Liver (tissue), 9 donors: ENCODE measurements around the gene SLC2A1. TPM values are rescaled to one million over a fixed set of nuclear protein-coding genes. Genes with fewer than 3 reads are reported as not detected.

ENCODE experiments used
- DNase-seq: peaks from one replicate; pipeline ENCODE4 v3.0.0-alpha.2; 2017; ENCODE audit warnings: low spot score
- H3K27ac ChIP-seq, 2 donors: one replicate each; pipeline ENCODE4 v1.7.0; 2013; ENCODE audit warnings: inconsistent platforms in 2 of 2, low read length in 2 of 2, control low read depth in 1 of 2, low read depth in 1 of 2, mild to moderate bottlenecking in 1 of 2
- H3K27me3 ChIP-seq, 4 donors: one replicate each; pipeline versions ENCODE4 v1.6.1 to v1.7.0; 2013; ENCODE audit warnings: low read length in 3 of 4, inconsistent platforms in 1 of 4, mild to moderate bottlenecking in 1 of 4, moderate library complexity in 1 of 4; ENCODE audit not compliant: control insufficient read depth in 4 of 4, insufficient read depth in 4 of 4
- H3K36me3 ChIP-seq, 4 donors: one replicate each; pipeline versions ENCODE4 v1.6.1 to v1.7.0; 2013; ENCODE audit warnings: low read length in 3 of 4, mild to moderate bottlenecking in 3 of 4, low read depth in 1 of 4, moderate library complexity in 1 of 4; ENCODE audit not compliant: control insufficient read depth in 4 of 4, insufficient read depth in 3 of 4
- H3K4me1 ChIP-seq, 4 donors: one replicate each; pipeline versions ENCODE4 v1.6.1 to v1.7.0; 2013; ENCODE audit warnings: low read length in 3 of 4, mild to moderate bottlenecking in 3 of 4, moderate library complexity in 1 of 4; ENCODE audit not compliant: control insufficient read depth in 4 of 4, insufficient read depth in 4 of 4
- H3K4me3 ChIP-seq, 3 donors: one replicate each; pipeline versions ENCODE4 v1.6.1 to v1.7.0; 2013; ENCODE audit warnings: low read length in 3 of 3, control low read depth in 1 of 3, low read depth in 1 of 3, mild to moderate bottlenecking in 1 of 3
- H3K9ac ChIP-seq, 2 donors: one replicate each; pipeline ENCODE4 v1.7.0; 2013; ENCODE audit warnings: low read length in 2 of 2, mild to moderate bottlenecking in 2 of 2, moderate library complexity in 2 of 2, control low read depth in 1 of 2, low read depth in 1 of 2
- H3K9me3 ChIP-seq, 4 donors: one replicate each; pipeline versions ENCODE4 v1.6.1 to v1.7.0; 2013; ENCODE audit warnings: low read length in 3 of 4; ENCODE audit not compliant: control insufficient read depth in 4 of 4
- EGR1 ChIP-seq, 2 donors: IDR thresholded peaks; 2 replicates each; pipeline ENCODE4 v1.6.1; 2016 to 2018; ENCODE audit warnings: antibody characterized with exemption in 2 of 2, low read depth in 2 of 2
- FOXA1 ChIP-seq: IDR thresholded peaks from 2 replicates; pipeline ENCODE4 v1.6.1; 2016; ENCODE audit warnings: antibody characterized with exemption
- FOXA2 ChIP-seq: IDR thresholded peaks from 2 replicates; pipeline ENCODE4 v1.6.1; 2016; ENCODE audit warnings: antibody characterized with exemption
- GABPA ChIP-seq, 2 donors: IDR thresholded peaks in 1 of 2; conservative IDR thresholded peaks in 1 of 2; 2 replicates each; pipeline ENCODE4 v1.6.1; 2016; ENCODE audit warnings: antibody characterized with exemption in 2 of 2, mild to moderate bottlenecking in 1 of 2, moderate library complexity in 1 of 2
- HNF4G ChIP-seq: IDR thresholded peaks from 2 replicates; pipeline ENCODE4 v1.6.1; 2016; ENCODE audit warnings: antibody characterized with exemption
- NR2F2 ChIP-seq: IDR thresholded peaks from 2 replicates; pipeline ENCODE4 v1.6.1; 2016; ENCODE audit warnings: antibody characterized with exemption
- RAD21 ChIP-seq, 2 donors: IDR thresholded peaks; 2 replicates each; pipeline ENCODE4 v1.6.1; 2016; ENCODE audit warnings: antibody characterized with exemption in 2 of 2, mild to moderate bottlenecking in 2 of 2
- RXRA ChIP-seq, 2 donors: IDR thresholded peaks; 2 replicates each; pipeline ENCODE4 v1.6.1; 2017 to 2018; ENCODE audit warnings: antibody characterized with exemption in 2 of 2, mild to moderate bottlenecking in 1 of 2
- TAF1 ChIP-seq: conservative IDR thresholded peaks from 2 replicates; pipeline ENCODE4 v1.6.1; 2016; ENCODE audit warnings: antibody characterized with exemption, mild to moderate bottlenecking
- YY1 ChIP-seq: IDR thresholded peaks from 2 replicates; pipeline ENCODE4 v1.6.1; 2016; ENCODE audit warnings: antibody characterized with exemption, mild to moderate bottlenecking
- WGBS: extraction: QIAGEN DNeasy Blood & Tissue Kit; methylation state at CpG from one replicate; pipeline ENCODE4 v1.1.7; 2013; 5-methylcytosine and 5-hydroxymethylcytosine counted together
- polyA plus RNA-seq, 2 donors: library from polyadenylated mRNA; stranded (reverse) in 1 of 2; unstranded in 1 of 2; fragments of 200-250 nt in 1 of 2; fragments of >200 nt in 1 of 2; fragmentation: Nextera tagmentation in 1 of 2; extraction: Ambion mirVana in 1 of 2; gene quantifications; one replicate each; pipeline versions ENCODE4 v1.2.1 to v1.2.3, GENCODE V29; 2013 to 2015
- total RNA-seq, 2 donors: library from RNA; depleted of rRNA; stranded (reverse); fragments of >200 nt; gene quantifications; one replicate each; pipeline ENCODE4 v1.2.3, GENCODE V29; 2014
- TF ChIP-seq, protein P1 (sequence below): fragments of 150-350 bp; IDR thresholded peaks from 2 replicates; pipeline ENCODE4 v1.5.1; 2017; ENCODE audit warnings: improper control_type of control experiment, low read depth, low read length; ENCODE audit not compliant: missing input control
- TF ChIP-seq, protein P2 (sequence below): IDR thresholded peaks from 2 replicates; pipeline ENCODE4 v1.6.1; 2016; ENCODE audit warnings: antibody characterized with exemption, mild to moderate bottlenecking
- TF ChIP-seq, protein P3 (sequence below): IDR thresholded peaks from 2 replicates; pipeline ENCODE4 v1.6.1; 2016; ENCODE audit warnings: antibody characterized with exemption
- donor health status: healthy.
- donor health status: healthy.
- donor health status: healthy.
- donor health status: healthy.
- donor health status: healthy.

The SLC2A1 gene
- total and polyA plus RNA-seq, 4 donors, result 1.1 to 675 (median 3.0) TPM

DNA sequence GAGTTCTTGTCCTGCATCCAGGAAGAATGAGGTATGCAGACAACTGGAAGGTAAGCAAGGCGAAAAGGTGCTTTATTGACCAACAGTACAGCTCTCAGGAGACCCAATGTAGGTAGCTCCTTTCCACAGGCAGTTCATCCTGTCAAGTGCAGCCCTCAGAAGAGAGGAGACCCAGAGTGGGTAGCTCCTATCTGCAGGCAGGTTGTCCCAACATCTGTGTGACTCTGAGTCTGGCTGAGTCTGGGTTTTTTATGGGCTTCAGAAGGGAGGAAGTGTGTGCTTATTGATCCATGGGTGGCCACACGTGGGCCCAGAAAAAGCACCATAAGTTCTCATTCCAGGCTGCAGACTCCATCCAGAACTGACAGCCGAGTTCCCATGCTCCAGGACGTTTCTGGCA, 78.3 kb downstream of the SLC2A1 start:
- TF ChIP-seq HNF4G (no peak), RXRA (IDR thresholded peaks at IDR 0.05) (no peak), GABPA (IDR thresholded peaks at IDR 0.05 in 1 of 2, conservative IDR thresholded peaks at IDR 0.05 in 1 of 2) (no peak), FOXA1 (no peak), TAF1 (no peak), RAD21 (IDR thresholded peaks at IDR 0.05) (no peak), EGR1 (IDR thresholded peaks at IDR 0.05; ENCODE audit: low read depth in 2 of 2) (no peak)
- TF ChIP-seq, protein P1, sequence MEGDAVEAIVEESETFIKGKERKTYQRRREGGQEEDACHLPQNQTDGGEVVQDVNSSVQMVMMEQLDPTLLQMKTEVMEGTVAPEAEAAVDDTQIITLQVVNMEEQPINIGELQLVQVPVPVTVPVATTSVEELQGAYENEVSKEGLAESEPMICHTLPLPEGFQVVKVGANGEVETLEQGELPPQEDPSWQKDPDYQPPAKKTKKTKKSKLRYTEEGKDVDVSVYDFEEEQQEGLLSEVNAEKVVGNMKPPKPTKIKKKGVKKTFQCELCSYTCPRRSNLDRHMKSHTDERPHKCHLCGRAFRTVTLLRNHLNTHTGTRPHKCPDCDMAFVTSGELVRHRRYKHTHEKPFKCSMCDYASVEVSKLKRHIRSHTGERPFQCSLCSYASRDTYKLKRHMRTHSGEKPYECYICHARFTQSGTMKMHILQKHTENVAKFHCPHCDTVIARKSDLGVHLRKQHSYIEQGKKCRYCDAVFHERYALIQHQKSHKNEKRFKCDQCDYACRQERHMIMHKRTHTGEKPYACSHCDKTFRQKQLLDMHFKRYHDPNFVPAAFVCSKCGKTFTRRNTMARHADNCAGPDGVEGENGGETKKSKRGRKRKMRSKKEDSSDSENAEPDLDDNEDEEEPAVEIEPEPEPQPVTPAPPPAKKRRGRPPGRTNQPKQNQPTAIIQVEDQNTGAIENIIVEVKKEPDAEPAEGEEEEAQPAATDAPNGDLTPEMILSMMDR, result no peak
- TF ChIP-seq, protein P2, sequence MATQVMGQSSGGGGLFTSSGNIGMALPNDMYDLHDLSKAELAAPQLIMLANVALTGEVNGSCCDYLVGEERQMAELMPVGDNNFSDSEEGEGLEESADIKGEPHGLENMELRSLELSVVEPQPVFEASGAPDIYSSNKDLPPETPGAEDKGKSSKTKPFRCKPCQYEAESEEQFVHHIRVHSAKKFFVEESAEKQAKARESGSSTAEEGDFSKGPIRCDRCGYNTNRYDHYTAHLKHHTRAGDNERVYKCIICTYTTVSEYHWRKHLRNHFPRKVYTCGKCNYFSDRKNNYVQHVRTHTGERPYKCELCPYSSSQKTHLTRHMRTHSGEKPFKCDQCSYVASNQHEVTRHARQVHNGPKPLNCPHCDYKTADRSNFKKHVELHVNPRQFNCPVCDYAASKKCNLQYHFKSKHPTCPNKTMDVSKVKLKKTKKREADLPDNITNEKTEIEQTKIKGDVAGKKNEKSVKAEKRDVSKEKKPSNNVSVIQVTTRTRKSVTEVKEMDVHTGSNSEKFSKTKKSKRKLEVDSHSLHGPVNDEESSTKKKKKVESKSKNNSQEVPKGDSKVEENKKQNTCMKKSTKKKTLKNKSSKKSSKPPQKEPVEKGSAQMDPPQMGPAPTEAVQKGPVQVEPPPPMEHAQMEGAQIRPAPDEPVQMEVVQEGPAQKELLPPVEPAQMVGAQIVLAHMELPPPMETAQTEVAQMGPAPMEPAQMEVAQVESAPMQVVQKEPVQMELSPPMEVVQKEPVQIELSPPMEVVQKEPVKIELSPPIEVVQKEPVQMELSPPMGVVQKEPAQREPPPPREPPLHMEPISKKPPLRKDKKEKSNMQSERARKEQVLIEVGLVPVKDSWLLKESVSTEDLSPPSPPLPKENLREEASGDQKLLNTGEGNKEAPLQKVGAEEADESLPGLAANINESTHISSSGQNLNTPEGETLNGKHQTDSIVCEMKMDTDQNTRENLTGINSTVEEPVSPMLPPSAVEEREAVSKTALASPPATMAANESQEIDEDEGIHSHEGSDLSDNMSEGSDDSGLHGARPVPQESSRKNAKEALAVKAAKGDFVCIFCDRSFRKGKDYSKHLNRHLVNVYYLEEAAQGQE, result no peak
- Histone ChIP-seq H3K9me3 (no peaks in the 10 kb centered on the region), H3K27me3 (no peaks in the 10 kb centered on the region), H3K27ac (no peak overlapping the region), H3K36me3 (no peaks in the 10 kb centered on the region), H3K4me3 (no peak overlapping the region), H3K4me1 (peaks cover 0 to 11% (median 0%) of the 10 kb centered on the region in 4 donors), H3K9ac (no peak overlapping the region)
- WGBS, result 69% methylated on average over 4 of the region's 4 CpGs
- no peak for DNase-seq

DNA sequence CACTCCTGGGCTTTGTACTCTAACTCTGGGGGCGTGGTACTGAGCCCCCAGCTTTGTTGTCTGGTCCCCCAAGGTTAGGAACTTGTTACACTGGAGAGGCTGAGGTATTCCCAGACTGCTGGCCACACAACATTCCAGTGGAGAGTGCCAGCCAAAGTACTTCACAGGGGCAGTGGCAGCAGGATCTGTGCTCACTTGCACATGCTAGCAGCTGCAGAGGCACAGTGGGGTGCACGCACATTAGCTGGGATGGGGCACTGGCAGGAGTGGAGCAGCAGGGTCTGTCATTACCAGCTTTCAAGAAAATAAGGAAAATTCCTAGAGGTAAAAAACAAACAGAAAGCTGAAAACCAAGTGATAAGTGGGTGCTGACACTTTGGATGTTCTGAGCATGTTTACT, 81.3 kb downstream of the SLC2A1 start:
- H3K4me3 ChIP-seq, result no peak overlapping the region
- TF ChIP-seq, protein P1, result no peak
- no peak for TF ChIP-seq GABPA (IDR thresholded peaks at IDR 0.05 in 1 of 2, conservative IDR thresholded peaks at IDR 0.05 in 1 of 2)
- TF ChIP-seq FOXA2, result no peak
- TF ChIP-seq TAF1, result no peak
- TF ChIP-seq RXRA (IDR thresholded peaks at IDR 0.05), result no peak
- no peak for TF ChIP-seq YY1
- TF ChIP-seq FOXA1, result no peak
- TF ChIP-seq RAD21 (IDR thresholded peaks at IDR 0.05), result no peak
- TF ChIP-seq, protein P2, result no peak
- TF ChIP-seq, protein P3, sequence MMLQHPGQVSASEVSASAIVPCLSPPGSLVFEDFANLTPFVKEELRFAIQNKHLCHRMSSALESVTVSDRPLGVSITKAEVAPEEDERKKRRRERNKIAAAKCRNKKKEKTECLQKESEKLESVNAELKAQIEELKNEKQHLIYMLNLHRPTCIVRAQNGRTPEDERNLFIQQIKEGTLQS, result no peak
- TF ChIP-seq NR2F2, result no peak
- no peaks in the 10 kb centered on the region for H3K9me3 ChIP-seq
- H3K27me3 ChIP-seq, result no peaks in the 10 kb centered on the region
- no peaks in the 10 kb centered on the region for H3K36me3 ChIP-seq
- no peak overlapping the region for H3K9ac ChIP-seq
- no peak overlapping the region for H3K27ac ChIP-seq
- peaks cover 0 to 11% (median 0%) of the 10 kb centered on the region in 4 donors for H3K4me1 ChIP-seq
- no peak for DNase-seq
- WGBS, result 79% methylated on average over 2 of the region's 2 CpGs
